ENCODE results near the gene CXCL16.
"Not testable (repeated sequence)": the region's sequence is repeated elsewhere in the genome, so short reads cannot be mapped to it uniquely, and the experiment has no call there.

The CXCL16 gene

GRCh38 chr17:4691686-4692085, 48.0 kb downstream of the CXCL16 start:
- DNase-seq: no peak

GRCh38 chr17:4690745-4691144, 49.0 kb downstream of the CXCL16 start:
- DNase-seq: no peak

GRCh38 chr17:4689872-4690271, 49.9 kb downstream of the CXCL16 start:
- DNase-seq: not testable (repeated sequence)

DNA sequence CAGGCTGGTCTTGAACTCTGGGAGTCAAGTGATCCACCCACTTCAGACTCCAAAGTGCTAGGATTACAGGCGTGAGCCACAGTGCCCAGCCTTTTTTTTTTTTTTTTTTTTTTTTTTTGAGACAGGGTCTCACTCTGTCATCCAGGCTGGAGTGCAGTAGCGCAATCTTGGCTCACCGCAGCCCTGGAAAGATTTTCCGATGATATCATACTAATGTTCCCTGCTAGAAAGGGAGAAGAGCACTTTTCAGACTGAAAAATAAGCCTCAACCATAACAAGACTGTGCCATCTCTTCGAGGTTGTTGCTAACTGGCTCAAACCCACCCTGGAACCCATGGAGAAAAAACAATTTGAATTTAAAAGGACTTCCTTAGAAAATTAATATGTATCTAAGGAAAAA, 56.0 kb downstream of the CXCL16 start:
- DNase-seq: not testable (repeated sequence)
